C4-2B (cell line): Measurements from ENCODE around the gene CNTD1.
"Not testable (repeated sequence)": the region's sequence is repeated elsewhere in the genome, so short reads cannot be mapped to it uniquely, and the experiment has no call there.

ENCODE experiments used
- H3K27ac ChIP-seq: fragments of 450-650 bp; 2 replicates; pipeline ENCODE4 v1.5.1; 2017
- CTCF ChIP-seq: fragments of 450-650 bp; conservative IDR thresholded peaks from 2 replicates; pipeline ENCODE4 v1.5.1; 2017; ENCODE audit warnings: mild to moderate bottlenecking
- ZFX ChIP-seq: fragments of 450-650 bp; IDR thresholded peaks from 2 replicates; pipeline ENCODE4 v1.6.1; 2017

CNTD1 gene

GRCh38 chr17:42852351-42852750 is 53.7 kb downstream of the CNTD1 start:
- no peak overlapping the region for H3K27ac ChIP-seq
- TF ChIP-seq CTCF (no peak), ZFX (no peak)

GRCh38 chr17:42853004-42853403 is 54.3 kb downstream of the CNTD1 start:
- TF ChIP-seq CTCF, result no peak
- TF ChIP-seq ZFX, result no peak
- H3K27ac ChIP-seq, result no peak overlapping the region

- H3K27ac ChIP-seq, result no peak overlapping the region
- TF ChIP-seq CTCF (no peak), ZFX (no peak)
Observed at GRCh38 chr17:42853597-42853967, 54.9 kb downstream of the CNTD1 start.

- no peak overlapping the region for H3K27ac ChIP-seq
- TF ChIP-seq CTCF (no peak), ZFX (no peak)
Observed at GRCh38 chr17:42853968-42854790, 55.5 kb downstream of the CNTD1 start.

- H3K27ac ChIP-seq, result no peak overlapping the region
- TF ChIP-seq ZFX (no peak), CTCF (no peak)
Observed at GRCh38 chr17:42855048-42855596, 56.5 kb downstream of the CNTD1 start.

GRCh38 chr17:42856093-42856492 is 57.4 kb downstream of the CNTD1 start:
- H3K27ac ChIP-seq, result not testable (repeated sequence)

- H3K27ac ChIP-seq, result not testable (repeated sequence)
Observed at GRCh38 chr17:42856516-42856915, 57.9 kb downstream of the CNTD1 start.

GRCh38 chr17:42857389-42857788 is 58.7 kb downstream of the CNTD1 start:
- no peak overlapping the region for H3K27ac ChIP-seq
- TF ChIP-seq ZFX (no peak), CTCF (no peak)
